ENCODE results near the gene TNKS2. TPM values are rescaled to one million over a fixed set of nuclear protein-coding genes. Genes with fewer than 3 reads are reported as not detected.
A peak's percentile ranks its signal among the peaks of the same experiment; 100 is the strongest.

Gene TNKS2
- total RNA-seq, 1 experiment from 2014 or later = 32.1 TPM

GRCh38 chr10:91908337-91909116, 110.3 kb downstream of the TNKS2 start:
- DNase-seq (ENCODE audit: low spot score) = peak; percentile 68

- peak; percentile 35 for DNase-seq (ENCODE audit: low spot score)
Measured at GRCh38 chr10:91909117-91909677, 111.0 kb downstream of the TNKS2 start, which contains the start of gene FGFBP3. TSS of gene FGFBP3 (minus strand) at chr10:91909486. CDS start at chr10:91908969, 517 bp downstream.

GRCh38 chr10:91910467-91910866, 112.2 kb downstream of the TNKS2 start:
- DNase-seq (ENCODE audit: low spot score) = no peak

Other genes starting within 250 kb of the TNKS2 start
- 11.8 and 18.0 TPM in 2 replicates for gene PPP1R3C, start 165.4 kb upstream of the TNKS2 start, total RNA-seq (2014; rRNA removed; shearing (Covaris generic))
- 0.38 TPM in 2 replicates for gene FGFBP3, start 111.1 kb downstream of the TNKS2 start, total RNA-seq (2014; rRNA removed; shearing (Covaris generic))
- 23.9 and 25.9 TPM in 2 replicates for gene BTAF1, start 125.3 kb downstream of the TNKS2 start, total RNA-seq (2014; rRNA removed; shearing (Covaris generic))

Data from A172 (cell line).